Measurements from ENCODE around the gene PAX2. TPM values are rescaled to one million over a fixed set of nuclear protein-coding genes. Genes with fewer than 3 reads are reported as not detected.

The PAX2 gene
- total RNA-seq, 2 donors from 2014 or later, result 0.16 TPM; not detected in 1

- peaks cover 20% of the 10 kb centered on the region for H3K4me1 Mint-ChIP-seq
- H3K27me3 Mint-ChIP-seq, result peaks cover 73% of the 10 kb centered on the region
- peaks cover 11% of the 10 kb centered on the region for H3K36me3 Mint-ChIP-seq (ENCODE audit: low read depth)
- no peak overlapping the region for H3K27ac Mint-ChIP-seq
- H3K9me3 Mint-ChIP-seq, result no peaks in the 10 kb centered on the region
- ATAC-seq (replicated peaks), result peak; percentile 74
- H3K4me3 Mint-ChIP-seq, result peak overlapping the region; percentile 87
These were observed 82.7 kb downstream of the PAX2 start for GRCh38 chr10:100827819-100828737.

DNA sequence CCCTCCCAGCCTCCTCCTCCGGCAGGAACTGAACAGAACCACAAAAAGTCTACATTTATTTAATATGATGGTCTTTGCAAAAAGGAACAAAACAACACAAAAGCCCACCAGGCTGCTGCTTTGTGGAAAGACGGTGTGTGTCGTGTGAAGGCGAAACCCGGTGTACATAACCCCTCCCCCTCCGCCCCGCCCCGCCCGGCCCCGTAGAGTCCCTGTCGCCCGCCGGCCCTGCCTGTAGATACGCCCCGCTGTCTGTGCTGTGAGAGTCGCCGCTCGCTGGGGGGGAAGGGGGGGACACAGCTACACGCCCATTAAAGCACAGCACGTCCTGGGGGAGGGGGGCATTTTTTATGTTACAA lies 83.3 kb downstream of the PAX2 start:
- ATAC-seq (replicated peaks), result peak; percentile 55
- H3K27ac Mint-ChIP-seq, result no peak overlapping the region

GRCh38 chr10:100829097-100829870 lies 83.9 kb downstream of the PAX2 start:
- Mint-ChIP-seq H3K4me1 (peaks cover 20% of the 10 kb centered on the region), H3K27ac (no peak overlapping the region), H3K9me3 (no peaks in the 10 kb centered on the region), H3K27me3 (peaks cover 75% of the 10 kb centered on the region), H3K36me3 (ENCODE audit: low read depth) (peaks cover 11% of the 10 kb centered on the region), H3K4me3 (peak overlapping the region; percentile 87)
- no peak for ATAC-seq (replicated peaks)

More for the DNA sequence above, 83.3 kb downstream of the PAX2 start:
- no peaks in the 10 kb centered on the region for H3K9me3 Mint-ChIP-seq
- H3K27me3 Mint-ChIP-seq, result peaks cover 74% of the 10 kb centered on the region
- H3K36me3 Mint-ChIP-seq (ENCODE audit: low read depth), result peaks cover 11% of the 10 kb centered on the region
- peak overlapping the region; percentile 87 for H3K4me3 Mint-ChIP-seq
- H3K4me1 Mint-ChIP-seq, result peaks cover 20% of the 10 kb centered on the region

- Mint-ChIP-seq H3K36me3 (ENCODE audit: low read depth) (peaks cover 11% of the 10 kb centered on the region), H3K27ac (no peak overlapping the region), H3K4me1 (peaks cover 20% of the 10 kb centered on the region), H3K27me3 (peaks cover 74% of the 10 kb centered on the region), H3K9me3 (no peaks in the 10 kb centered on the region), H3K4me3 (peak overlapping the region; percentile 87)
- no peak for ATAC-seq (replicated peaks)
These were observed 84.7 kb downstream of the PAX2 start for GRCh38 chr10:100829933-100830727.

DNA sequence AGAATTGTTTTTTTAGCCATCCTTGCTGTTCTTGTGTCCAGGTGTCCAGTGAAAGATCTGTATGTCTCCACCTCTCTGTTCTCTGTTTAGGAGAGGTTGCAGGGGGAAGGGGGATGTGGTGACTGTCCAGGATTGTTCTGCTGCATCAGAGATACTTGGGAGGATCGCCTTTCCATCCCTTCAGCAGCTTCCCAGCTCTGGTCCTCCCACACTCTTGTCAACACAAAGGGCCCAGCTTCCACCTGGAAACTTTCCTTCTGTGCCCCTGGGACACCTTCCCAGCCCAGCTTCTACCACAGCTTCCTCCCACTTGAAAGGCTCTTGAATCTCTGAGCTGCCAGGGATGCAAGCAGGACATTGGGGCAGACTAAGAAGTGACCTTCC lies 85.3 kb downstream of the PAX2 start:
- Mint-ChIP-seq H3K27ac (no peak overlapping the region), H3K4me1 (peaks cover 20% of the 10 kb centered on the region), H3K36me3 (ENCODE audit: low read depth) (peaks cover 11% of the 10 kb centered on the region), H3K9me3 (no peaks in the 10 kb centered on the region), H3K4me3 (peak overlapping the region; percentile 87), H3K27me3 (peaks cover 69% of the 10 kb centered on the region)
- no peak for ATAC-seq (replicated peaks)

DNA sequence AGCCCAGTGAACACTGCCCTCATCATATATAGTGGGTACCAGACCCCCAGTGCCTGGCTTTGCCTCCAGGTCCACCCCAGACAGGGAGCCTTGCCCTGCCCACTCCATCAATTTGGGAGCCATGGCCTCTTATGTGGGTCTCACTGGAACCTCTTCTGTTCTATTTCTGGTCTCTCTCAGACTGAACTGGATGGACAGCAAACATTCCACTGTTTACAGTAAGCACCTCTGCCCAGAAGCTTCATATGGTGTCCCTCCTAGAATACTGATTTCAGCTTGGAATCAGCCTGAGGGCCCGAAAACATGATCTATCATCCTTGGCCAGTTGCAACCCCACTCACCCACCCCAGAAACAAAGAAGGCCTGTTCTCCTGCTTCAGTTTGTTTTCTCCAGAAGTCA lies 86.4 kb downstream of the PAX2 start:
- Mint-ChIP-seq H3K27me3 (peaks cover 66% of the 10 kb centered on the region), H3K4me1 (peaks cover 20% of the 10 kb centered on the region), H3K9me3 (no peaks in the 10 kb centered on the region), H3K36me3 (ENCODE audit: low read depth) (peaks cover 11% of the 10 kb centered on the region), H3K27ac (no peak overlapping the region), H3K4me3 (no peak overlapping the region)
- ATAC-seq (replicated peaks), result no peak

GRCh38 chr10:100835810-100836209 lies 90.4 kb downstream of the PAX2 start:
- H3K27me3 Mint-ChIP-seq, result peaks cover 37% of the 10 kb centered on the region
- no peaks in the 10 kb centered on the region for H3K4me1 Mint-ChIP-seq
- no peak for ATAC-seq (replicated peaks)
- H3K27ac Mint-ChIP-seq, result no peak overlapping the region
- H3K36me3 Mint-ChIP-seq (ENCODE audit: low read depth), result no peaks in the 10 kb centered on the region
- no peak overlapping the region for H3K4me3 Mint-ChIP-seq
- H3K9me3 Mint-ChIP-seq, result no peaks in the 10 kb centered on the region

DNA sequence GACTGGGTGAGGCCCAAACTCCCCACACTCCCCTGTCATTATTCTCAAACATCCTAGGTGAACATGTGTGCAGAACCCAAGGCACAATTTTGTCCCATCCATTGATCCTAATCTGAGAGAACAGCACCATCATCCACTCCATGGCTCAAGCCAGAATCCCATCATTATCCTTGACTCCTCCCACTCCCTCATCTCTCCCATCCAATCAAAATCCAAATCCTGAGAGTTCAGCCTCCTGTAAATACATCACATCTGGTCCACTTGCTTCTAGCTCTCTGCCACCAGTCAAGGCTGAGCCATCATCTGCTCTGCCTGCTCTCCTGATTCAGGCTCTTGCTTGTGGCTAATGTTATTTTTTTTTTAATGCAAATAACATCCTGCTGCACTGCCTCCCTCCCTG lies 91.5 kb downstream of the PAX2 start:
- Mint-ChIP-seq H3K27ac (no peak overlapping the region), H3K9me3 (no peaks in the 10 kb centered on the region), H3K4me1 (no peaks in the 10 kb centered on the region), H3K4me3 (no peak overlapping the region), H3K27me3 (peaks cover 30% of the 10 kb centered on the region), H3K36me3 (ENCODE audit: low read depth) (no peaks in the 10 kb centered on the region)
- no peak for ATAC-seq (replicated peaks)

DNA sequence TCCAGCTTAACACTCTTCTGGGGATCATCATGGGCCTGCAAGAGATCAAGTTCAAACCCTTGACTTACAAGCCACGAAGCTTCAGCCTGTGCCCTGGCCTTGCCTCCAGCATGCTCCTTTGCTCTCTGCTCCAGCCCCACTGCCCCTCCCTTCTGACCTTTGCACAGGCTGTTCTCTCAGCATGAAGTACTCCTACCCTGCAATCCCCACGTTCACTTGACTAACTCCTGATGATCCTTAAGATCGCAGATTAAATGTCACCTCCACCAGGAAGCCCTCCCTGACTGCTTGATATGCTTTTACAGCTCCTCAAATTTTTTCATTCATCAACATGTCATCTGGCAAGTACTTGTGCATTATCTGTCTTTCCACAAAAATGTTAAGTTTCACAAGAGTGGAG lies 91.9 kb downstream of the PAX2 start:
- no peaks in the 10 kb centered on the region for H3K4me1 Mint-ChIP-seq
- no peak overlapping the region for H3K27ac Mint-ChIP-seq
- H3K27me3 Mint-ChIP-seq, result peaks cover 27% of the 10 kb centered on the region
- H3K36me3 Mint-ChIP-seq (ENCODE audit: low read depth), result no peaks in the 10 kb centered on the region
- no peaks in the 10 kb centered on the region for H3K9me3 Mint-ChIP-seq
- no peak overlapping the region for H3K4me3 Mint-ChIP-seq
- ATAC-seq (replicated peaks), result no peak

- H3K36me3 Mint-ChIP-seq (ENCODE audit: low read depth), result no peaks in the 10 kb centered on the region
- H3K27ac Mint-ChIP-seq, result no peak overlapping the region
- ATAC-seq (replicated peaks), result peak; percentile 85
- H3K9me3 Mint-ChIP-seq, result no peaks in the 10 kb centered on the region
- no peaks in the 10 kb centered on the region for H3K4me1 Mint-ChIP-seq
- H3K4me3 Mint-ChIP-seq, result no peak overlapping the region
- H3K27me3 Mint-ChIP-seq, result peaks cover 14% of the 10 kb centered on the region
These were observed 93.6 kb downstream of the PAX2 start for GRCh38 chr10:100838986-100839385.

DNA sequence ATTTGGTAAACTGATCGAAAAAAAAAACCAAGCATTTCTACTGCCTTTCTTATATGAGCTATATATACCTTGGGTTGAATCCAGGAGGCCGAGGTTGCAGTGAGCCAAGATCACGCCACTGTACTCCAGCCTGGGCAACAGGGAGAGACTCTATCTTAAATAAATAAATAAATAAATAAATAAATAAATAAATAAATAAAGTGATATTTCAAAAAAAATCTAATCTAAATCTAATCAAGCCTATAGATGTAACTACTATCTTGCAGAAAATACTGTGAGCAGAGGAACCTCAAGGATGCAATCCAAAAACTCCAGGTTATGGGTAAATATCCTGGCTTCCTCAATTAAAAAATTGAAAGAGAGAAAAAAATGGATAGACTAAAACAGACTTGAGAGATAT lies 96.1 kb downstream of the PAX2 start:
- no peaks in the 10 kb centered on the region for H3K9me3 Mint-ChIP-seq
- ATAC-seq (replicated peaks), result no peak
- no peaks in the 10 kb centered on the region for H3K36me3 Mint-ChIP-seq (ENCODE audit: low read depth)
- no peaks in the 10 kb centered on the region for H3K4me1 Mint-ChIP-seq
- H3K27ac Mint-ChIP-seq, result no peak overlapping the region
- peaks cover 15% of the 10 kb centered on the region for H3K27me3 Mint-ChIP-seq
- H3K4me3 Mint-ChIP-seq, result no peak overlapping the region

GRCh38 chr10:100847440-100847839 lies 102.1 kb downstream of the PAX2 start:
- H3K4me1 Mint-ChIP-seq, result peaks cover 10% of the 10 kb centered on the region
- peak overlapping the region; percentile 44 for H3K4me3 Mint-ChIP-seq
- H3K27me3 Mint-ChIP-seq, result peaks cover 43% of the 10 kb centered on the region
- H3K9me3 Mint-ChIP-seq, result no peaks in the 10 kb centered on the region
- H3K36me3 Mint-ChIP-seq (ENCODE audit: low read depth), result no peaks in the 10 kb centered on the region
- peak; percentile 97 for ATAC-seq (replicated peaks)
- H3K27ac Mint-ChIP-seq, result peak overlapping the region; percentile 49

DNA sequence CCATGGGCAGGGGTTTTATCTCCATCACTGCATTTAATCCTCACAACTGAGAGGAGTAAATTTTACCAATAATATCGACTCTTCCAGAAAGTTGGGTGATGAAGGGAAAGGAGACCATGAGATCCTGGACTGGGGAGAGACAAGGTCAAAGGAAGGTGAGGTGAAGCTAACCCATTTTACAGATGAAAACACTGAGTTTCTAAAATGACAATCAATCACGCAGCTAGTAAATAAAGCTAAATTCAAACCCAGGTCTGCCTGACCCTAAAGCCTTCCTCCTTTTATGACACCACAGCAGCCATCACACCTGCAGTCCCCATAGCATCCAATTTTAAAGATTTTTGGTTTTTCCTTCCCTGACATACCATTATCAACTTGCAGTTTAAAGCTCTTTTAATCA lies 103.4 kb downstream of the PAX2 start:
- no peak for ATAC-seq (replicated peaks)
- no peak overlapping the region for H3K4me3 Mint-ChIP-seq
- H3K36me3 Mint-ChIP-seq (ENCODE audit: low read depth), result no peaks in the 10 kb centered on the region
- peaks cover 48% of the 10 kb centered on the region for H3K27me3 Mint-ChIP-seq
- H3K4me1 Mint-ChIP-seq, result peaks cover 10% of the 10 kb centered on the region
- H3K27ac Mint-ChIP-seq, result no peak overlapping the region
- H3K9me3 Mint-ChIP-seq, result no peaks in the 10 kb centered on the region

DNA sequence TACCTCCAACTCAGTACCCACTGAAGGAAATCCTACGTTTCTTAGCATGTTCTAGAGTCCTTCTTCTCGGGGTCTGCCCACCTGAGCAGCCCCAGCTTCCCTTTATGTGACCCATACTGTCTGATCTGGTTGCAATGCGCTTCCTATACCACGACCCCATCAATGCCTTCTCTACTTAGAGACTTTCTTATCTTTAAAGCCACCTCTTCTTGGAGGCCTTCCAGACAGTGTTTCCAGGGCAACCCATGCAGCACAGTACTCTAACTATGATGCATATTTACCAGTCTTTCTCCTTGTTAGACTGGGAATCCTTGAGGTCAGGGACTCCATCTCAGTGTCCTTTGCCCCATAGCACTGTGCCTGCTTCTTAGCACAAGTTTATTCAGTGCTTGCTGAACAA lies 112.9 kb downstream of the PAX2 start:
- Mint-ChIP-seq H3K4me3 (no peak overlapping the region), H3K4me1 (no peaks in the 10 kb centered on the region), H3K27me3 (peaks cover 60% of the 10 kb centered on the region), H3K9me3 (no peaks in the 10 kb centered on the region), H3K27ac (no peak overlapping the region), H3K36me3 (ENCODE audit: low read depth) (no peaks in the 10 kb centered on the region)
- no peak for ATAC-seq (replicated peaks)

Measured in activated T-helper 17 cell treated with anti-CD3 and anti-CD28 coated beads, Interleukin-2, amount 50 U/mL, for 72 hours (primary cell).